Measurements from ENCODE around the gene CDKL2.
"Not testable (repeated sequence)": the region's sequence is repeated elsewhere in the genome, so short reads cannot be mapped to it uniquely, and the experiment has no call there.

- TF ChIP-seq, protein P1, sequence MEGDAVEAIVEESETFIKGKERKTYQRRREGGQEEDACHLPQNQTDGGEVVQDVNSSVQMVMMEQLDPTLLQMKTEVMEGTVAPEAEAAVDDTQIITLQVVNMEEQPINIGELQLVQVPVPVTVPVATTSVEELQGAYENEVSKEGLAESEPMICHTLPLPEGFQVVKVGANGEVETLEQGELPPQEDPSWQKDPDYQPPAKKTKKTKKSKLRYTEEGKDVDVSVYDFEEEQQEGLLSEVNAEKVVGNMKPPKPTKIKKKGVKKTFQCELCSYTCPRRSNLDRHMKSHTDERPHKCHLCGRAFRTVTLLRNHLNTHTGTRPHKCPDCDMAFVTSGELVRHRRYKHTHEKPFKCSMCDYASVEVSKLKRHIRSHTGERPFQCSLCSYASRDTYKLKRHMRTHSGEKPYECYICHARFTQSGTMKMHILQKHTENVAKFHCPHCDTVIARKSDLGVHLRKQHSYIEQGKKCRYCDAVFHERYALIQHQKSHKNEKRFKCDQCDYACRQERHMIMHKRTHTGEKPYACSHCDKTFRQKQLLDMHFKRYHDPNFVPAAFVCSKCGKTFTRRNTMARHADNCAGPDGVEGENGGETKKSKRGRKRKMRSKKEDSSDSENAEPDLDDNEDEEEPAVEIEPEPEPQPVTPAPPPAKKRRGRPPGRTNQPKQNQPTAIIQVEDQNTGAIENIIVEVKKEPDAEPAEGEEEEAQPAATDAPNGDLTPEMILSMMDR (IDR thresholded peaks at IDR 0.05): not testable (repeated sequence)
- TF ChIP-seq POLR2A (IDR thresholded peaks at IDR 0.05): not testable (repeated sequence)
Measured at GRCh38 chr4:75533339-75533887, 96.9 kb downstream of the CDKL2 start.

Data from body of pancreas (tissue), 4 donors.